ENCODE measurements around the gene ATP10B. TPM values are rescaled to one million over a fixed set of nuclear protein-coding genes. Genes with fewer than 3 reads are reported as not detected.

The ATP10B gene
- polyA plus RNA-seq, 1 donor (not counting 4 experiments of a cell fraction or from before 2014, with no cell fraction given) = 0.25 TPM

DNA sequence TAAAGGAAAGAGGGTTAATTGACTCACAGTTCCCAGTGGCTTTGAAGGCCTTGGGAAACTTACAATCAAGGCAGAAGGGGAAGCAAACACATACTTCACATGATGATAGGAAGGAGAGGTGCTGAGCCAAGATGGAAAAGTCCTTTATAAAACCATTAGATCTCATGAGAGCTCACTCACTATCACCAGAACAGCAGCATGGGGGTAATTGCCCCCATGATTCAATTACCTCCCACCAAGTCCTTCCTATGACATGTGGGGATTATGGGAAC is 330.7 kb downstream of the ATP10B start:
- FAIRE-seq (no peak), DNase-seq (ENCODE audit: low read depth, low spot score) (no peak)
- Histone ChIP-seq H2AFZ (ENCODE audit: control insufficient read depth, low read length) (no peak overlapping the region), H3K9ac (ENCODE audit: control insufficient read depth, extremely low read depth, insufficient read depth, low read length) (no peak overlapping the region), H3K79me2 (ENCODE audit: control insufficient read depth, insufficient read depth, low read length) (no peaks in the 10 kb centered on the region), H4K20me1 (ENCODE audit: control insufficient read depth, extremely low read depth, insufficient read depth, low read length) (no peaks in the 10 kb centered on the region), H3K27me3 (ENCODE audit: control insufficient read depth, extremely low read depth, insufficient read depth, low read length) (no peaks in the 10 kb centered on the region), H3K27ac (ENCODE audit: control insufficient read depth, insufficient read depth, low read length) (no peak overlapping the region), H3K36me3 (ENCODE audit: control insufficient read depth in 2 of 2, extremely low read depth in 1 of 2, insufficient read depth in 2 of 2, low read length in 2 of 2) (no peaks in the 10 kb centered on the region), H3K4me1 (ENCODE audit: control insufficient read depth, extremely low read depth, insufficient read depth, low read length) (no peaks in the 10 kb centered on the region), H3K9me1 (ENCODE audit: control insufficient read depth, extremely low read depth, insufficient read depth, low read length) (no peaks in the 10 kb centered on the region), H3K4me2 (ENCODE audit: control insufficient read depth, extremely low read depth, insufficient read depth, low read depth, low read length) (no peak overlapping the region), H3K9me3 (ENCODE audit: control insufficient read depth, low read depth, low read length) (no peaks in the 10 kb centered on the region), H3K4me3 (ENCODE audit: control insufficient read depth in 2 of 3, extremely low read depth in 1 of 3, insufficient read depth in 2 of 3, low read depth in 1 of 3, low read length in 3 of 3) (no peak overlapping the region)
- dilution Hi-C loops (cut with MboI; ENCODE audit: extremely low pct_ligation_motif_present, low sequenced_read_pairs) = no loop called here
- TF ChIP-seq, protein P1, sequence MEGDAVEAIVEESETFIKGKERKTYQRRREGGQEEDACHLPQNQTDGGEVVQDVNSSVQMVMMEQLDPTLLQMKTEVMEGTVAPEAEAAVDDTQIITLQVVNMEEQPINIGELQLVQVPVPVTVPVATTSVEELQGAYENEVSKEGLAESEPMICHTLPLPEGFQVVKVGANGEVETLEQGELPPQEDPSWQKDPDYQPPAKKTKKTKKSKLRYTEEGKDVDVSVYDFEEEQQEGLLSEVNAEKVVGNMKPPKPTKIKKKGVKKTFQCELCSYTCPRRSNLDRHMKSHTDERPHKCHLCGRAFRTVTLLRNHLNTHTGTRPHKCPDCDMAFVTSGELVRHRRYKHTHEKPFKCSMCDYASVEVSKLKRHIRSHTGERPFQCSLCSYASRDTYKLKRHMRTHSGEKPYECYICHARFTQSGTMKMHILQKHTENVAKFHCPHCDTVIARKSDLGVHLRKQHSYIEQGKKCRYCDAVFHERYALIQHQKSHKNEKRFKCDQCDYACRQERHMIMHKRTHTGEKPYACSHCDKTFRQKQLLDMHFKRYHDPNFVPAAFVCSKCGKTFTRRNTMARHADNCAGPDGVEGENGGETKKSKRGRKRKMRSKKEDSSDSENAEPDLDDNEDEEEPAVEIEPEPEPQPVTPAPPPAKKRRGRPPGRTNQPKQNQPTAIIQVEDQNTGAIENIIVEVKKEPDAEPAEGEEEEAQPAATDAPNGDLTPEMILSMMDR (optimal IDR thresholded peaks at IDR 0.05 in 1 of 3, IDR thresholded peaks at IDR 0.05 in 1 of 3, conservative IDR thresholded peaks at IDR 0.05 in 1 of 3; ENCODE audit: extremely low read depth in 1 of 3, insufficient read depth in 2 of 3, low read length in 3 of 3) = no peak
- TF ChIP-seq EZH2 (IDR thresholded peaks at IDR 0.05; ENCODE audit: low read length) = no peak

DNA sequence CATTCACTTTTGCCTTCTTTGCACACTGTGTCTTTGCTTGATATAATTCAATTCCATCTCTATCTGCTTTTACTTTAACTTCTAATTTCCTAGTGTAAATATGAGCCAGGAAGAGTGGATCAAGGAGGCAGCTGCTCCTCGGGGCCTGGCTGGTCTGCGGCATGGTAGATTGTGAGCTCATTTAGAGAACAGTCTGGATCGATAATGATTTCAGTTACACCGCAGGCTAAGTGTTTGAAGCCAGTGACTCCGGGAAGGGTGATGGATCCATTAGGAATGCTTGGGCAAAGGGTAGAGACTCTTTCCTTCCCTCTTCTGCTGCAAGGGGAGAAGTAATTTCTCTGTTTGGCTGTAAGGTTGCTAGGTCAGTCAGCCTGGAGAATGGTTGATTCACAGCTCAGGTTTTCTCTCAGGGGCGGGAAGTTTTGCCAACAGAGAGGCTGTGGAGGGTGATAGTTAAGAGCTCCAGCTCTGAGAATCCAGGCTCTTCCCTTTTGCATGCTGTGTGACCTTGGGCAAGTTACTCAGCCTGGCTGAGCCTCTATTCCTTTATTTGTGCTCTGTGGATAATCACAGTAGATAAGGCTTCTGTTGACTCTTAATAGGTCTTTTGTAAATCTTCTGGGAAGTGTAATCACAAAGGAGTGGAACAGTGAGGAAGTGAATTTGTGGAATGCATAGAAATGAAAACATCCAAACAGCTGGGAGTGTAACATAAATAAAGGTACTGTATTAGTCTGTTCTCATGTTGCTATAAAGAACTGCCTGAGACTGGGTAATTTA is 331.2 kb downstream of the ATP10B start:
- TF ChIP-seq, protein P1 (optimal IDR thresholded peaks at IDR 0.05 in 1 of 3, IDR thresholded peaks at IDR 0.05 in 1 of 3, conservative IDR thresholded peaks at IDR 0.05 in 1 of 3; ENCODE audit: extremely low read depth in 1 of 3, insufficient read depth in 2 of 3, low read length in 3 of 3) = no peak
- TF ChIP-seq EZH2 (IDR thresholded peaks at IDR 0.05; ENCODE audit: low read length) = no peak
- Histone ChIP-seq H3K9me3 (ENCODE audit: control insufficient read depth, low read depth, low read length) (no peaks in the 10 kb centered on the region), H3K4me2 (ENCODE audit: control insufficient read depth, extremely low read depth, insufficient read depth, low read depth, low read length) (no peak overlapping the region), H3K27ac (ENCODE audit: control insufficient read depth, insufficient read depth, low read length) (no peak overlapping the region), H3K4me1 (ENCODE audit: control insufficient read depth, extremely low read depth, insufficient read depth, low read length) (no peaks in the 10 kb centered on the region), H4K20me1 (ENCODE audit: control insufficient read depth, extremely low read depth, insufficient read depth, low read length) (no peaks in the 10 kb centered on the region), H3K27me3 (ENCODE audit: control insufficient read depth, extremely low read depth, insufficient read depth, low read length) (no peaks in the 10 kb centered on the region), H3K9ac (ENCODE audit: control insufficient read depth, extremely low read depth, insufficient read depth, low read length) (no peak overlapping the region), H3K79me2 (ENCODE audit: control insufficient read depth, insufficient read depth, low read length) (no peaks in the 10 kb centered on the region), H3K4me3 (ENCODE audit: control insufficient read depth in 2 of 3, extremely low read depth in 1 of 3, insufficient read depth in 2 of 3, low read depth in 1 of 3, low read length in 3 of 3) (no peak overlapping the region), H3K9me1 (ENCODE audit: control insufficient read depth, extremely low read depth, insufficient read depth, low read length) (no peaks in the 10 kb centered on the region), H2AFZ (ENCODE audit: control insufficient read depth, low read length) (no peak overlapping the region), H3K36me3 (ENCODE audit: control insufficient read depth in 2 of 2, extremely low read depth in 1 of 2, insufficient read depth in 2 of 2, low read length in 2 of 2) (no peaks in the 10 kb centered on the region)
- DNase-seq (ENCODE audit: low read depth, low spot score) (no peak), FAIRE-seq (no peak)
- dilution Hi-C loops (cut with MboI; ENCODE audit: extremely low pct_ligation_motif_present, low sequenced_read_pairs) = no loop called here

All from keratinocyte (primary cell).